GM12864 (cell line): ENCODE measurements around the gene TCEANC.

Experiments
- DNase-seq: peaks from one replicate; pipeline ENCODE4 v3.0.0-alpha.2; 2011; ENCODE audit warnings: low read depth
- H3K4me3 ChIP-seq: 2 replicates; pipeline ENCODE4 v1.5.1; 2011; ENCODE audit warnings: mild to moderate bottlenecking, low read depth, low read length, control low read depth
- CTCF ChIP-seq: IDR thresholded peaks from 2 replicates; pipeline ENCODE4 v1.5.1; 2011; ENCODE audit warnings: low read depth, mild to moderate bottlenecking, moderate library complexity, low read length, control low read depth, inconsistent platforms; ENCODE audit errors: missing control alignments

TCEANC gene

DNA sequence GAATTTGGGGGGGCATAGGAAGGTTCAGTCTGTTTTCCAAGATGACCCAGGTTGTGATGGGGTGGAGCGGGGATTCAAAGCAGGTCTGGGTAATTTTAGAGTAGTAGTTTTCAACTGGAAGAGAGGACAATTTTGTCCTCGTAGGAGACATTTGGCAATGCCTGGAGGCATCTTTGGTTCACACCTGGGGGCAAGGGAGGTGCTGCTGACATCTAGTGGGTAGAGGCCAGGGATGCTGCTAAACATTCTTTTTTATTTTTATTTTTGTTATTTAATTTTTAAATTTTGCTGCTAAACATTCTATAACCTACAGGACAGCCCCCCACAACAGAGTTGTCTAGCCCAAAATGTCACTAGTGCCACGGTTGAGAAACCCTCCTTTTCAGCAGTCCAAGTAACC, 37.9 kb downstream of the TCEANC start:
- peak overlapping the region; percentile 77 for H3K4me3 ChIP-seq
- TF ChIP-seq CTCF, result peak; percentile 35
- no peak for DNase-seq

- no peak for DNase-seq
- H3K4me3 ChIP-seq, result peak overlapping the region; percentile 77
- TF ChIP-seq CTCF, result no peak
Measured at GRCh38 chrX:13691841-13692371, 39.0 kb downstream of the TCEANC start.

DNA sequence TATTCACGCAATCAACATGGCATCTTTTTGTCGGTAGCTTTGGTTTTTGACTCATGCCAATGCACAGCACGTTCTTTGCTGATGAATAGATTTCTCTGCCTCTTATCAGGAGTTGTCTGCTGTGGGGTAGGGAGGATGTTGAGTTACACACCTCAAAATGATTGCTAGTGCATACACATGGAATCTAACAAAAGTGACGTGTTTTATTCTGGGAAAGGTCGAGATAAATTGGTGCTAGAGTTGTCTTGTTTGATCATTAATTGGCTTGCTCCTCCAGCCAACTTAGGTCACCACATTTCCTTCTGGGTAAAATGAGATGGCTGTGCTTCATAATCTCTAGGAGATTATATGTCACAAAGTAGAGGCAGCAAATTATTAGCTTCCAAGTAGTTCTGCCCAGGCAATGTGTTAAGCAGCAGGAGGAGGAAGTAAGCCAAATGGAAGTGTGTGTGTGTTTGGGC, 39.9 kb downstream of the TCEANC start:
- no peak for TF ChIP-seq CTCF
- H3K4me3 ChIP-seq, result peak overlapping the region; percentile 77; the same call in 1 of the 2 replicates
- DNase-seq, result no peak

DNA sequence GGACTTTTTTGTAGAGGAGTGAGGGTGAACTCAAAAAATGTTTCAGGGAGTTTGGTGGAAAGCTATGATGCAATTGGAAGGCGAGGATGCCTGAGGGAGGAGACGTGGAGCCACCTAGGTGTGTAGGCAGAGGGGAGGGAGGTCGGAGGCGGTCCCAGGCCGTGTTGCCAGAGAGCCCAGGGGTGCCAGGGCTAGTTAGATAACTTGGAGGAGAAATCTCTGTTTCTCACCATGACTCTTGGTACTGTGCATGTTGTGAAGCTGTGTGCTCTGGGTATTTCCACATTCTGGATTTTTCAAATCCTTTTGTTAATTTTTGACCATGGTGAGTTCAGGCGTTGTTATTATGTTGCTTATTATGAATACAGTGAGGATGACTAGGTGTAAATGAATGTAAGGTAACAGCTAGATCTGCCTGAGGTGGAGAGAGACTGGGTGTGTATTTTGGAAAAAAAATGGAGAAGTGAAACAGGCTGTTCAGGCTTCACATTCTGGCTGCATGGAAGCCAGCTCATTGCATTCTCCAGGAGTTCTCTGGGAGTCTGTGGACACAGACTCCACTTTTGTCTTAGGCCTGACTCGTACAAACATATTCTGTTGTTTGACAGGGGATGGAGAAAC, 40.5 kb downstream of the TCEANC start:
- H3K4me3 ChIP-seq, result peak overlapping the region; percentile 77; the same call in 1 of the 2 replicates
- no peak for TF ChIP-seq CTCF
- DNase-seq, result no peak

- no peak for TF ChIP-seq CTCF
- no peak overlapping the region for H3K4me3 ChIP-seq
- no peak for DNase-seq
Measured at GRCh38 chrX:13694359-13694758, 41.4 kb downstream of the TCEANC start.

- no peak overlapping the region for H3K4me3 ChIP-seq
- no peak for TF ChIP-seq CTCF
- no peak for DNase-seq
Measured at GRCh38 chrX:13694983-13695382, 42.0 kb downstream of the TCEANC start.
